HG03039 (cell line): Measurements from ENCODE around the gene NFATC1.
"Not testable (repeated sequence)": the region's sequence is repeated elsewhere in the genome, so short reads cannot be mapped to it uniquely, and the experiment has no call there.

Source experiments
- ATAC-seq: cut with Tn5 transposase; IDR thresholded peaks from one replicate; pipeline ENCODE4 v1.9.1; 2021; ENCODE audit warnings: mild to moderate bottlenecking, moderate library complexity; ENCODE audit not compliant: unreplicated experiment

The NFATC1 gene

DNA sequence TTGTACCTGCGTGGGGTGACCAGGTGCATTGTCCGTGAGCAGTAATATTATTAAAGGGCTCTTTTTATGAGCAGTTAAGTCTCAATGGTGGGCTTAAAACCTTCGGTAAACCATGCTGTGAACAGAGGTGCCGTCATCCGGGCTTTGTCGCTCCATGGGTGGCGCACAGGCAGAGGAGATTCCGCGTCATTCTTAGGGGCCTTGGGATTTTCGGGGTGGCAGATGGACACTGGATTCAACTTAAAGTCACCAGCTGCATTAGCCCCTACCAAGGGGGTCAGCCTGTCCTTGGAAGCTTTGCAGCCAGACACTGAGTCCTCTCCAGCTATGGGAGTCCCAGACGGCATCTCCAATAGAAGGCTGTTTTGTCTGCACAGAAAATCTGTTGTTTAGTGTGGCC, 107.7 kb downstream of the NFATC1 start:
- ATAC-seq, result no peak

DNA sequence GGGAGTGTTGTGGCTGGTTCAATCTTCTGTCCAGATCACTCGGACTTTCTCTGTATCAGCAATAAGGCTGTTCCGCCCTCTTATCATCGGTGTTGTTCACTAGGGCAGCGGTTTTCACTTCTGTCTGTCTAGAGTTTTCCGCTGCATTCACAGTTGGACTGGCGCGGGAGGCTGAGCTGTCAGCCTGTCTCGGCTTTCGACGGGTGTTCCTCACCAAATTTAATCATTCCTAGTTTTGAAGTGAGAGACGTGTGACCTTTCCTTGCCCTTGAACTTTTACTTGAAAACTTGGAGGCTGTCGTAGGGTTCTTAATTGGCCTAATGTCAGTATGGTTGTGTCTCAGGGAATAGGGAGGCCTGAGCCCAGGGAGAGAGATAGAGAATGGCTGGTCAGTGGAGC, 108.3 kb downstream of the NFATC1 start:
- no peak for ATAC-seq

DNA sequence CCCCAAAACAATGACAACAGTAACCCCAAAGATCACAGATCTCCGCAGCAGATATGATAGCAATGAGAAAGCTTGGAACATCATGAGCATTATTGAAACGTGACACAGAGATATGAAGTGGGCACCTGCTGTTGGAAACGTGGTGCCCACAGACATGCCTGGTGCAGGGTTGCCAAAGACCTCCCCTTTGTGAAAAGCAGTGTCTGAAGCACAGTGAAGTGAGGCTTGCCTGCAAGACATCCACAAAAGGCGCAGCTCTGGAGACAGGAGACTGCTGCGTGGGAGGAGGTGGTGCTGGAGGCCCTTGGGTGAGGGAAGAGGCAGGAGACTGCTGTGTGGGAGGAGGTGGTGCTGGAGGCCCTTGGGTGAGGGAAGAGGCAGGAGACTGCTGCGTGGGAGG, 108.8 kb downstream of the NFATC1 start:
- not testable (repeated sequence) for ATAC-seq

DNA sequence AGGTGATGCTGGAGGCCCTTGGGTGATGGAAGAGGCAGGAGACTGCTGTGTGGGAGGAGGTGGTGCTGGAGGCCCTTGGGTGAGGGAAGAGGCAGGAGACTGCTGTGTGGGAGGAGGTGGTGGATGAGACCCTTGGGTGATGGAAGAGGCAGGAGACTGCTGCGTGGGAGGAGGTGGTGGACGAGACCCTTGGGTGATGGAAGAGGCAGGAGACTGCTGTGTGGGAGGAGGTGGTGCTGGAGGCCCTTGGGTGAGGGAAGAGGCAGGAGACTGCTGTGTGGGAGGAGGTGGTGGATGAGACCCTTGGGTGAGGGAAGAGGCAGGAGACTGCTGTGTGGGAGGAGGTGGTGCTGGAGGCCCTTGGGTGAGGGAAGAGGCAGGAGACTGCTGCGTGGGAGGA, 109.7 kb downstream of the NFATC1 start:
- ATAC-seq, result not testable (repeated sequence)

DNA sequence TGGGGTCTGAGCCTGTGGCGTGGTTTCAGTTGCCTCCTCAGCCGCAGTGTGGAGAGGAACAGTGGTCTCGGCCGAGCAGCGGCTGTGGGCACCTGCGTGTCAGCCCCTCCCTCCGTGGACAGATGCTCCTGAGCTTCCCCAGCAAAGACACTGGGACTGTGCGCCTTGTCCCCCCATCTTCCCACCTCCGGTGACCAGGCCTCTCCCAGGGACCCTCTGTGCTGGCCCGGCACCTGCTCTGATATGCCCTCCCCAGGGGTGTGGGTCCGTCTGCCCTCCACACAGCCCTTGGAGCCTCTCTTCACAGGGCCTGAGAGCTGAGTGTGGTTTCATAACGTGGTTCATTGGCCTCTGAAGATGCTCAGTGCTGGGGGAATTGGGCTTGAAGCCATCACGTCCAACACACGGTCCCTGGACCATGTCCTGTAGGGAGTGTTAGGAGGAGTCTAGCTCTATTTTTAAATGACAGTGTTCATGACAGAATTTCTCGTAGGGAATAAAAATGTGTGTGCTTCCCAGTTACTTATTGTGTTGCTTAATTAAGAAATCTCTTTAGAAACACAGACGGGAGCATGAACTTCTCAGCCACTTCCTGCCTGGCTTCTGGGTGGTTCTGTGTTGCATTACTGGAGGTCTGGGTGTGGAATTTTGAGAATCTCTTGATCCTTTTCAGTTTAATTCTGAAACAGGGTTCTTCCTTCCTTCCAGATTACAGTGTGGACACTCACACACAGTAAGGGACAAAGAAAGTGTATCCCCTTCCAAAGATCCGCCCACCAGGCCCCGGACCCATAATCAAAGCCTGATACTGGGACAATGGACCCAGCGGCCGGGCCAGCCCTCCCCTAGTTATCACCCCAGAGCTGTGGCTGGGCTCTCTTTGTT, 110.7 kb downstream of the NFATC1 start:
- no peak for ATAC-seq

DNA sequence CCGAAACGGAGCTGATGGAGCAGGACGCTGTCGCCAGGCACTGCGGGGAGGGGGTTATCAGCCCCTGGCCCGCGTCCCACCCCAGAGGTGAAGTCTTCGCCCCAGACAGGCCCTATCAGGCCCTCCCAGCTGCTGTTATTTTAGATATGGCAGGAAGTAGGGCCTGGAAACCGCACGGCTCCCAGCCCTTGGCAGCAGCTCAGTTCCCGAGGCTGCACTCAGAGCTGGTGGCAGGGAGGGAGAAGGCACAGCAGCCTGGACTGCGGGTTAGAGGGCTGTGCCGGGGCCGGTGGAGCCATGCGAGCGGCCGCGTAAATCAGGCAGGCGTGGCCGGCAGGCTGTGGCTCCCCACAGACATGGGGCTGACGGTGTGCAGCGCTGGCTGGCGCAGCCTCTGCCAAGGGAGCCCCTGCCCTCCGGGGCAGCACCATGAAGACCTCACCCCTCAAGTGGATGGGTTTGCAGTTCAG, 111.4 kb downstream of the NFATC1 start:
- no peak for ATAC-seq

DNA sequence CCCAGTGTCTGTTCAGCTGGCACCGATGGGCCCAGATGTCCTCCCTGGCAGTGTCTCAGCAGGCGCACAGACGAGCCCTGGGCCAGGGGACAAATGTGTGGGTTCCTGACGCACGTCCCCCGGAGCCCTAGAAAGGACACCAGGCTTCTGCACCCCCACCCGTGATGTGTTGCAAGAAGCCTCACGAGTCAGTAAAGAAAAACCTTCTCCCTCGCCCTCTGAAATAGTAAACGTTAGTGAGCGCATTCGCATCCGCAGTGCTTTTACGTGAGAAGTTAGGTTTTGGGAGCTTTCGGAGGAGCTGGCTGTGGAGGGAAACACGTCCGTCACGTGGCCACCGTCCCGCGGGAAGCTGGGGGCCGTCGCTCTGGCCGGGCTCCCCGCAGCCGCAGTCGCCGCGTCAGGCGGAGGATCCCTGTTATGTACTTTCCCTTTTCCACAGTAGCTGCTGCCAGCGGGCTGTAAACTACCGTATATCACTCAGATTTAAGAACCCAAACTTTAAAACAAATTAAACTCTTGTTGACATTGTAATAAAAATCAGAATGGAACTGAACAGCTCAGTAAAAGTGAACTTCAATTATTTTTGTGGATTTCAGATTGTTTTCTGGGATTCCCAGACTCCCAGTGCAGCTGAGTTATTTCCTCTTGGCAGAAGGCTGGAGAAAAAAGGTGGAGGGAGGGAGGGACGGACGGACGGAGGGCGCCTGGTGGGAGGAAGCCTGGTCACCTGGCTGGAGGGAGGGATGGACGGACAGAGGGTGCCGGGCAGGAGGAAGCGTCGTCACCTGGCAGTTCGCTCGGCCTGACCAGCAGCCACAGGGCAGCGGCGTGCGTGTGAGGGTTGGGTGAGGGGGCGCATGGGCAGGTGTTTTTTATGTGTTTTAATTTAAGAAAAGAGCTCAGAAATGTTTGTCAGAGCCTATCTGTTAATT, 112.1 kb downstream of the NFATC1 start:
- ATAC-seq, result no peak

DNA sequence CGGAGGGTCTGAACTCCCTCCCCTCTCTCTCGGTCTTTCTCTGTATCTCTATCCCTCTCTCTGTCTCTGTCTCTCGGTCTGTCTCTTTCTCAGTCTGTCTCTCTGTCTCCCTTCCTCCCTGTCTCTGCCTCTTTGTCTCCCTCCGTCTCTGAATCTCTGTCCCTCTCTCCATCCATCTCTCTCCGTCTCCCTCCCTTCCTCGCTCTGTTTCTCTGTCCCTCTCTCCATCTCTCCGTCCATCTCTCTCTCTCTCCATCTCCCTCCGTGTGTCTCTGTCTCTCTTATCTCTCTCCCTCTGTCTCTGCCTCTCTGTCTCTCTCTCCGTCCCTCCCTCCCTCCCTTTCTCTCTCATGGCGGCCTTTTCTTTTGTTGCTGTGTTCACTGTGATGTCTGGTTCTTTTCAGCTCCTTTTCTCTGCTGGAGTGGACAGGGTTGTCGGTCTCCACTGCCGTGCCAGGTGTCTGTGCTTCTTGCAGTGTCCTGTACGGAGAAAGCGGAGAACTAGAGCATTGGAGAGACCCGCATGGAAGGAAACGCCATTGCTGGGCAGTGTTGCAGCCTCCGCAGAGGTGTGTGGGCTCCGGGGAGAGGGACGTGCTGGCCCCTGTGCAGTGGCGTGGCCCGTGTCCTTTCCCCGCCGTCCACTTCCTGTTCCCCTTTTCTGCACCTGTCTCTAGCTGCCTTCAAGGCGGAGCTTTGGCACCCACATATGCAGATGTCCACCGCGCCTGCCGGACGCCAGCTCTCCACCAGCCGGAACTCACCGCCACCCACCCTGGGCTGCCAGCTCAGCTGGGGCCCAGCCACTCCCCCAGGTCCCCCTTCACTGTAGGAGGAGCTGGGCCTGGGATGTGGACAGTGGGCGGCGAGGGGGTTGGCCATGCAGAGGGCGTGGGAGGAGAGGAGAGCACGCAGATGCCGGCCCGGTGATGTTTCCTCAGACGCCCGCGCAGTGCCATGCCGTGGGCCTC, 113.1 kb downstream of the NFATC1 start:
- ATAC-seq, result no peak

DNA sequence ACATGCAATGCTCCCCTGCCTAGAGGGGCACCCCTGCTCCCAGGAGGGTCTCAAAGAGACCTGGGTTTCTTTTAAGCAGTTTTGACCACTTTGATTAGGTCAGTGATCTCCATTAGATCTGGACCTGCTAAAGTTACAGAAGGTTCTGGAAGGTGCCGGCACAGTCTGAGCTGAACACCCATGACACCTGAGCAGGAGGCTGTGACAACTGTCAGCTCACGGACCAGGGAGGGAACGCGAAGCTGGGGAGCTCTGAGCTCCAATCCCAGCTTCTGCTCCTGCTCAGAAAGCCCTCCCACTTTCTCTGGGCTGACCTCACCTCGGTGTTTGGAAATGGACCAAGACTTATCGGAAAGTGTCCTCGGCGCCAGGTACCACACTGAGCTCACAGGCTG, 113.8 kb downstream of the NFATC1 start:
- ATAC-seq, result no peak

DNA sequence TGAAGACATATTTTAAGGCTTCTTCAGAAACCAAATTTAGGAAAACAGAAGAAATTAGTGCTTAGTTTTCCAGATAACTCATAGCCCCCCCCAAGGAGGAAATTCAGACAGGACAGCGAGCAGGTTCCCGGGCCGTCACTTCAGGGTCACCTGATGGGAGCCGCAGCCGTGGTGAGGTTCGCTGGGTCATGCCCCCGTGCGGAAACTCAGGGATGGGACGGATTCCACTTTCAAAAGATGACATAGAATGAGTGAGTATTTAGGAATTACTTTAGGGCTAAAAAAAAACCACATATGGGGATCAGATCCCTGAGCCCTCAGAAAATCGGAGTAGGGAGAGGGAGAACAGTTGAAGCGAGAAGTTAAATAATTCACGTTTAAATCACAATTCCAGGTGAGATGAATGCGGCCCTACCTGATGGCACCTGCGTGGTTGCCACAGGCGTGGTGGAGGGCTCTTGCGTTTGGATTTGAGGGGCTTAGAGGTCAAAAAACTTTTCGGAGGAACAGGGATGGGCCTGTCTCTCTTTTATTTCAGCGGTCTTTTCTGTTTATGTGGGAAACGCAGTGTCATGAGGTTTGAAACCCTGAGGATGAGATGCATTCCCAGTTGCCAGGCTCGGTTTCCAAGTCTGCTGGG, 114.4 kb downstream of the NFATC1 start:
- no peak for ATAC-seq

DNA sequence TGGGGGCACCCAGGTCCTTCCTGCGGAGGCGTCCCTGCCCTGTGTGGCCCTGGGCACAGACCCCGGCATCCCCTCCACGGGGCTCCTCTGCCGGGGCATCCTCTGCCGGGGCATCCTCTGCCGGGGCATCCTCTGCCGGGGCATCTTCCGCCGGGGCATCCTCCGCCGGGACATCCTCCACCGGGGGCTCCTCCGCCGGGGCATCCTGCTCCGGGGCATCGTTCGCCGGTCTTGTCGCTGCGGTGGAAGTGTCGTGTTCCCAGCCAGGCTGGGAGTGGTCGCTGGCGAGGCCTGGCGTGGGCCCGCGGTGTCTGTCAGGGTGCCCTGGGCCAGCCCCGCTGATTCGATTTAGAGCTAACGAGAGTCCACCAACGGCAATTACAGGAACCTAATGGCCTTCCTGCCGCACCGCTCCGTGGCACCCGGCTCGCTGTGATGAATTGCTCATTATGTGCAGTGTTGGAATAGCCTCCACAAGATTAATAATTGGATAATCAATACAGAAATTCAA, 115.1 kb downstream of the NFATC1 start:
- ATAC-seq, result no peak

DNA sequence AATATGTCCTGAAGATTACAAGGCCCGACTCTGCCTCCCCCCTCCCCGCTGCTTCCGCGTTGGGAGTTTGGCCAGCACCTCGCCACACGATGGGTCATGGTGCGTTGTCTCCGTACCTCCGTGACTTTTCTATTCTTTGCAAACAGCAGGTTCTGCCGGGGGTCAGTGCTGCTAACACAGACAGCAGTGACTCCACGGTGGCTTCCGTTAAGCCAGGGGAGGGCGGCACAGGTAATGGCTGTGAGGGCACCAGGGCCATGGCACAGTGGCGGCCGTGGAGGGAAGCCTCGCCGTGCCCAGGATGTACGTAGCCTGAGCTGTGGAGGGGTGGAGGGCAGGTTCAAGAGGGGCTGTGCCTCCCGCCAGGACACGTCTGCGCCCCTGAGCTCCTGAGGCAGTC, 115.5 kb downstream of the NFATC1 start:
- no peak for ATAC-seq

DNA sequence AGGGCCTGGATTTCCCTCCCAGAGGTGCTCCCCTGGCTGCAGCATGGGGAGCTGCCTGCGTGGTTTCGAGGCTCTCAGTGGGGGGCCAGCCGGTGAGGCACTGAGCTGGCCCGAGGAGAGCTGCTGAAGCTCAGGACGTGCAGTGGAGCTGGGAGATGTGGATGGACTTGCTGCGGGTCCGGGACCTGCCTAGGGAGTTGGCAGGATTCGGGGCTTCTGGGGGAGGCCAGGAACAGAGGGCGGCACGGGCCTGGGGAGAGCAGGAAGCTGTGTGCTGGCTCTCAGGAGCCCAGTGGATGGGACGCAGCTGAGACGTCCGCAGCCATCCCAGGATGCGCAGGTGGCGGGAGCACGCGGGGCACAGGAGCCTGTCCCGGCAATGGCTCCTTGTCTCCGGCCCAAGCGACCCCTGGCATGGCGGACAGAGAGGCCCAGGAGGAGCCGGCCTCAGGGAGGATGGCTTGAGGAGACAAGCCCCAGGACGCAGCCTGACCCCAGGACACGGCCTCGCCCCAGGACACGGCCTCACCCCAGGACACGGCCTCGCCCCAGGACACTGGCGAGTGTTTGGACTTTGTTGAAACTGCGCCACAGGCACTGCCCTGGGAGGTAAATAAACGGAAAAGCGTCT, 116.1 kb downstream of the NFATC1 start:
- ATAC-seq, result no peak

DNA sequence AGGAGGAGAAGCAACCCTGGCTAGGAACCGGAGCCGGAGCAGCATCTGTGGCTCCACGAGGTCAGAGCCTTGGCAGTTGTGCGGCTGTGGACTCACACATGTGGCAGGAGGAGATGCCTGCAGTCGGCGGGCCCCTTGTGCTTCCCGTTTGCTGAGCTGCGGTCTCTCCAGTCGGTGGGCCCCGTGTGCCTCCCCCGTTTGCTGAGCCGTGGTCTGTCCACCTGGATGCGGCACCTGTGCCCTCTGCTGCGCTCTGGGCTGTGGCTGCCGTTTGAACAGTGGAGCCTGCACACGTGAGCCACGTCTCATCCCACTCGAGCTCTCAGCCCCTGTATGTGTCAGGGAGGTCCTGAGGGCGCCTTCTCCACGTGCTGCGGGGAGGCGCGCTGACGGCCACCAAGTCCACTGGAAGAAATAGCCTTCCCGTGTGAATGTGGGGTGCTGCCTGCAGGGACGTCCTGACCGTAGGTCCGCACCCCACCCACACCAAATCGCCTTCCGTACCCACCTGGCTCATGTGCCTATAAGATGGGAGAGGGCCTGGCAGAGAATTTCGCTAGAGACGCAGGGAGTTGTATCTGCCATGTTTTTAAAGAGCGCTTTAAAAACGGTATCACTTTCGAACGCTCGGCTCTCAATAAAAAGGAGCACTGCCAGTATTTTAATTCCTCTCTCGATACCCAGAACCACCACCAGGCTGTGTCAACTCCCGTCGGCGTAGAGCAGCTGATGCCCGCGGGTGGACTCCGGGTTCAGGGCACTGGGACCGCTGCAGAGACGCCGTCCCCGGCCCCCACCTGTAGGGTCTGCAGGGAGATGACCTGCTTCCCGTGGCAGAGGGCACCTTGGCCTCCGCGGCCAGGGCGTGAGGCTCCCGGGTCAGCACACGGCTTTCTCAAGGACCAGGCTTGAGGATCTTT, 117.0 kb downstream of the NFATC1 start:
- ATAC-seq, result no peak

DNA sequence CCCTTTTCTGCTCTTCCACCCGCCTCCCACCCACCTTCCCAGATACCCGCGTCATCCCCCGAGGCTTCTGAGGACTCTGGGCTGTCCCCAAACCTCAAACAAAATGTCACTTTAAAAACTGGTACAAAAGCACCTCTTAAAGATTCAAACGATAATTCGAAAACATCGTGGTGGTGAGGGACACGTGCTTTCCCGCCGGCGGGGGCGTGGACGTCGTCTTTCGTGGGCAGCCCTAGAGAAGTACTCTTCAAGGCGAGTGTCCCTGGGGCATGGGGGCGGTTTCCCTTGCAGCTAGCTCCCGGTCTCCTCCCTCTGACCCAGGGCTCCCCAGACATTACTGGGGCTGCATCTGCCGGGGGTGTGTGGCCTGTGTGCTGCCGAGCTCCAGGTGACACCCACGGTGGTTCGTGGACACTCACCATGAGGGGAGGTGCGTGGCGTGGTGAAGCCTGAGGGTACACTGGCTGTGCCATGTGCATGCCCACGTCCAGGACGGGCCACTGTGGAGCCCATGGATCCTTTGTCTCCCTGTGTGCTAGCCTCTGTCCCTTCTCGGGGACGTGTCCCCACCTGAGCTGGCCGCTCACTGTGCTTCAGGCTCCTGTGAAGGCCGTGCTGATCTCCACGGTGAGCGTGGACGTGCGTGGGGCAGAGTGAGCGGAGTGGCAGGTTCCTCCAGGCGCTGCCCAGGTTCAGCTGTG, 117.8 kb downstream of the NFATC1 start:
- no peak for ATAC-seq

DNA sequence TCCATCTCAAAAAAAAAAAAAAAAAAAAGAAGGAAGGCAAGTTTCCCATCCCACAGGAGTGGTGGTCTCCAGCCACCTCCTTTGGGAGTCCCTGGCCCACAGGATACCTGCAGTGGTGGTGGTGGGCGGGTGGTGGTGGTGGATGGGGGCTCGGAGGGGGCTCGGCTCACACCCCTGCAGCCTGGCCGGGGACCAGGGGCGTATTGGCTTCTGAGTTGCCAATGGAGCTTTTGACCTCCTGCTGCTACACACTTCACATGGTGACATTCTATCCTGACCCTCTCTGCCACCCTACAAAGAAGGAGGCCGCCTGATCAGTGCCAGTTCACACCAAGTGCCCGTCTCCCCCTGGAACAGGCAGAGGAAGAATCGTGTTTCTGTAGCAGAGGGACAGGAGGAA, 119.6 kb downstream of the NFATC1 start:
- no peak for ATAC-seq

DNA sequence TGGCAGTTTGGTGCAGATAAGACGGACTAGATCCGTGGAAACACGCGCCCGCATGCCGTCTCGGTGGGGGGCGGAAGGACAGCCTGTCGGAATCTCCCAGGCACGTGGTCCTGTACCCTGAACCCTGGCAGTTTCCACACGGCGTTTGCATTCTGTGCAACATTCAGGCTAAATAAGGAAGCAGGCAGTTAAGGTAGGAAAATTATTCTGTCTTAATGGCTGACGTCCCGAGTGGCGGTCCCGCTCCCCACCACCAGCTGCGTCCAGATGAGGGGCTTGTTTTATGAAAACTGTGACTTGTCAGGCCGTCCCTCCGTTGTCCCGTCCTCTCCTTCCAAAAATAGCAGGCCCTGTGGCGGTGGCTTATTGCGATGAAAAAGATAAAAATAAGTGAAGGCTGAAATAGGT, 120.2 kb downstream of the NFATC1 start:
- ATAC-seq, result no peak

DNA sequence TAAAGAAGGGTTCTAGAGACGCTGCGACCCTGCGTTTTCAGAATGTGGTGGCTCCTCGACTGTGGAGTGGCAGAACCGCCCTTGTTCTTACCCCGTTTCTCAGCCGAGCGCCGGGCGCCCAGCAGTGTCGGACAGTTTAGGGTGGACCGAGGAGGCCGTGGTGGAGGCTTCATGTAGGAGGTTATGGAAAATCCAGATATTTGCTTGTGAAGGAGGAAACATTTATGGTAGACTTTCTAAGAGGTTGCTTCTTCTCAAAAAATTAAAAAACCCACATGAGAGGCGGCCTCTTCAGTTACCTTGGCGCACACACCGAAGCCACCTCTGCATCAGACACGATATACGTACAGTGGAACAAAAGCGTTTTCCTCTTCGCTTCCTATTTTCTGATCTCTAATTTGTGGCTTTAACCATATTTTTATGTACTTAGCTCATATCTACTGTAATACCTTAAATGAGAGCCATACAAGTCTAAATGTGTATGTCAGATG, 120.8 kb downstream of the NFATC1 start:
- no peak for ATAC-seq
